Peyer's patch (tissue), 4 donors: ENCODE results near the gene NRDC.

Experiments
- CTCF ChIP-seq, 6 experiments: fragments of 450-650 bp in 4 of 6; fragments of 200-600 bp in 2 of 6; sonication (generic) in 1 of 6; IDR thresholded peaks; one replicate each; pipeline ENCODE4 v1.5.1; 2017 to 2019; ENCODE audit warnings: antibody characterized with exemption in 6 of 6, mild to moderate bottlenecking in 3 of 6, moderate library complexity in 1 of 6
- POLR2A ChIP-seq, 2 donors: fragments of 450-650 bp; IDR thresholded peaks; one replicate each; pipeline ENCODE4 v1.5.1; 2017; ENCODE audit warnings: antibody characterized with exemption in 2 of 2, mild to moderate bottlenecking in 2 of 2, moderate library complexity in 2 of 2

GRCh38 chr1:51908499-51908898 is 30.0 kb upstream of the NRDC start:
- no peak for TF ChIP-seq CTCF (IDR thresholded peaks at IDR 0.05)
- TF ChIP-seq POLR2A (IDR thresholded peaks at IDR 0.05): no peak
